Lower lobe of right lung (tissue), 2 donors: Measurements from ENCODE around the gene SORL1. TPM values are rescaled to one million over a fixed set of nuclear protein-coding genes. Genes with fewer than 3 reads are reported as not detected.

Experiments used
- ATAC-seq, 2 donors: fragments of 200-7000 bp; cut with Tn5 transposase; one replicate each; pipeline ENCODE4 v1.9.1; 2020 to 2022; ENCODE audit warnings: mild to moderate bottlenecking in 2 of 2, moderate library complexity in 2 of 2
- DNase-seq: peaks from one replicate; pipeline ENCODE4 v3.0.0-alpha.2; 2020
- H3K27ac ChIP-seq: fragments of 200-600 bp; one replicate; pipeline ENCODE4 v1.8.0; 2022
- H3K27me3 ChIP-seq: fragments of 200-600 bp; one replicate; pipeline ENCODE4 v1.8.0; 2022; ENCODE audit warnings: low read depth
- H3K36me3 ChIP-seq: fragments of 200-600 bp; one replicate; pipeline ENCODE4 v1.8.0; 2022; ENCODE audit warnings: mild to moderate bottlenecking
- H3K4me1 ChIP-seq: fragments of 200-600 bp; one replicate; pipeline ENCODE4 v1.8.0; 2022
- H3K4me3 ChIP-seq: fragments of 200-600 bp; one replicate; pipeline ENCODE4 v1.8.0; 2022; ENCODE audit warnings: mild to moderate bottlenecking
- H3K9me3 ChIP-seq: fragments of 200-600 bp; one replicate; pipeline ENCODE4 v1.8.0; 2022
- CTCF ChIP-seq: fragments of 200-600 bp; IDR thresholded peaks from one replicate; pipeline ENCODE4 v1.8.0; 2022; ENCODE audit warnings: antibody characterized with exemption, mild to moderate bottlenecking
- intact Hi-C: fragments of 100-400 bp; cut with DNase I; formaldehyde crosslinking; loops from one replicate; pipeline ENCODE4 v1.11.0; 2022
- total RNA-seq: library from RNA; stranded (reverse); fragmentation: NEBNext Ultra II Directional; extraction: Animal tissue kit (Norgen Biotek cat#: 25700); gene quantifications from one replicate; pipeline ENCODE4 v1.2.1, GENCODE V29; 2021
- donor health status: DM: no; HTN: yes; CAD: no; lungs with severe emphysema.

Gene SORL1
- total RNA-seq, 1 donor from 2014 or later: 74.0 TPM

DNA sequence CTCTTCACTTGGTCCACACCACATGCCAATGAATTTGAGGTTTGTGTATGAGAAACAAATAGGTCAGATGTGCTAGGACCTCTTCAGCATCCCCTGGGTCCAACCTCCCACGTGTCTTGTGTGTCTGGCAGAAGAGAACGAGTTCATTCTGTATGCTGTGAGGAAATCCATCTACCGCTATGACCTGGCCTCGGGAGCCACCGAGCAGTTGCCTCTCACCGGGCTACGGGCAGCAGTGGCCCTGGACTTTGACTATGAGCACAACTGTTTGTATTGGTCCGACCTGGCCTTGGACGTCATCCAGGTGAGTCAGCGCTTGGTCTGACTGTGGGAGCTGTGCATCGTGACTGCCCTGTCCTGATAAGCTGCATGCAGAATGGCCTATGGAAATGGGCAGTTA lies 101.7 kb downstream of the SORL1 start:
- TF ChIP-seq CTCF: no peak
- H3K27me3 ChIP-seq: no peaks in the 10 kb centered on the region
- intact Hi-C loops: no loop called here
- peaks cover 35% of the 10 kb centered on the region for H3K36me3 ChIP-seq
- no peak for DNase-seq
- no peak overlapping the region for H3K4me3 ChIP-seq
- H3K4me1 ChIP-seq: no peaks in the 10 kb centered on the region
- no peaks in the 10 kb centered on the region for H3K9me3 ChIP-seq
- ATAC-seq: no peak
- H3K27ac ChIP-seq: no peak overlapping the region

DNA sequence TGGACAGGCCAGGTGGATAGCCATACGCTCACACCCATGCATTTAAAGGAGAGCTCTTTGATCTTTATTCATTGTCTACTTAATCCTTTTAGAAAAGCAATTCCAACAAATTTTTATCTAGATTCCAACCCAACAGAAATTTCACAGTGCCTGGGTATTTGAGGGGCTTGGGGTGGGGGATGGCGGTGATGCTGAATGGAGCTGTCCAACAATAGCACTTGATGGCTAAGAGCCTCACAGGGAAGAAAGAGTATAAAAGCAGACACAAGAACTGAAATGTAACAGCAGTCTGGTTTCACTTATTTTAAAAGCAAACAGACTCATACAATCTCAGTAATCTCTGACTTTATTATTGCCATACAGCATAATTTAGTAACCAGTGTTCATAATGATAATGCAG lies 102.4 kb downstream of the SORL1 start:
- Histone ChIP-seq H3K4me3 (no peak overlapping the region), H3K27me3 (no peaks in the 10 kb centered on the region), H3K9me3 (no peaks in the 10 kb centered on the region), H3K36me3 (peaks cover 43% of the 10 kb centered on the region), H3K4me1 (no peaks in the 10 kb centered on the region), H3K27ac (no peak overlapping the region)
- no peak for TF ChIP-seq CTCF
- no peak for ATAC-seq
- DNase-seq: no peak
- intact Hi-C loops: no loop called here

- H3K27me3 ChIP-seq: no peaks in the 10 kb centered on the region
- intact Hi-C loops: no loop called here
- TF ChIP-seq CTCF: no peak
- ATAC-seq (no peak), DNase-seq (no peak)
- H3K9me3 ChIP-seq: no peaks in the 10 kb centered on the region
- H3K27ac ChIP-seq: no peak overlapping the region
- peaks cover 43% of the 10 kb centered on the region for H3K36me3 ChIP-seq
- no peaks in the 10 kb centered on the region for H3K4me1 ChIP-seq
- H3K4me3 ChIP-seq: no peak overlapping the region
Measured at GRCh38 chr11:121555121-121555520, 103.0 kb downstream of the SORL1 start.

DNA sequence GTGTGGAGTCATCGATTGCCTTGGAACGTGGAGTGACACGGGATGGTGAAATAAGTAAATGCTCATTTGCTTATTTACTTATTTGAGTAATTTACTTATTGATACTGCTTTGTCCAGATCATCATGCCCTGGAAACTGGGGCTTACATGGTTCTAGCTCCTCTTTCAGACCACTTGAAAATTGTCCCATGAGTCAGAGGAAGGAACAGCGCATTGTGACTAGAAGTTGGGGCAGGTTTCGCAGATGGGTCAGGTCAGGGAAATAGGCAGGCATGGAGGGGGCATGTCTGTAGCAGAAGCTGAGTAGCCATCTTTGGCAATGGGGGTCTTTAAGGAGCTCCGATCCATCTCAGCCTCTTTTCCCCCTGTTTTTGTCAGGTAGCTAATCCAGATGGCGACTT lies 104.8 kb downstream of the SORL1 start:
- intact Hi-C loops: no loop called here
- DNase-seq (no peak), ATAC-seq (no peak)
- no peaks in the 10 kb centered on the region for H3K9me3 ChIP-seq
- no peaks in the 10 kb centered on the region for H3K4me1 ChIP-seq
- no peaks in the 10 kb centered on the region for H3K27me3 ChIP-seq
- no peak for TF ChIP-seq CTCF
- no peak overlapping the region for H3K4me3 ChIP-seq
- H3K36me3 ChIP-seq: peaks cover 46% of the 10 kb centered on the region
- H3K27ac ChIP-seq: no peak overlapping the region

- peaks cover 46% of the 10 kb centered on the region for H3K36me3 ChIP-seq
- no peaks in the 10 kb centered on the region for H3K9me3 ChIP-seq
- intact Hi-C loops: no loop called here
- H3K4me1 ChIP-seq: no peaks in the 10 kb centered on the region
- no peak for TF ChIP-seq CTCF
- DNase-seq: no peak
- H3K27ac ChIP-seq: no peak overlapping the region
- ATAC-seq: no peak
- H3K27me3 ChIP-seq: no peaks in the 10 kb centered on the region
- H3K4me3 ChIP-seq: no peak overlapping the region
Measured at GRCh38 chr11:121557348-121557747, 105.2 kb downstream of the SORL1 start.
